ENCODE results near the gene RAET1G.
"Not testable (repeated sequence)": the region's sequence is repeated elsewhere in the genome, so short reads cannot be mapped to it uniquely, and the experiment has no call there.

Gene RAET1G

DNA sequence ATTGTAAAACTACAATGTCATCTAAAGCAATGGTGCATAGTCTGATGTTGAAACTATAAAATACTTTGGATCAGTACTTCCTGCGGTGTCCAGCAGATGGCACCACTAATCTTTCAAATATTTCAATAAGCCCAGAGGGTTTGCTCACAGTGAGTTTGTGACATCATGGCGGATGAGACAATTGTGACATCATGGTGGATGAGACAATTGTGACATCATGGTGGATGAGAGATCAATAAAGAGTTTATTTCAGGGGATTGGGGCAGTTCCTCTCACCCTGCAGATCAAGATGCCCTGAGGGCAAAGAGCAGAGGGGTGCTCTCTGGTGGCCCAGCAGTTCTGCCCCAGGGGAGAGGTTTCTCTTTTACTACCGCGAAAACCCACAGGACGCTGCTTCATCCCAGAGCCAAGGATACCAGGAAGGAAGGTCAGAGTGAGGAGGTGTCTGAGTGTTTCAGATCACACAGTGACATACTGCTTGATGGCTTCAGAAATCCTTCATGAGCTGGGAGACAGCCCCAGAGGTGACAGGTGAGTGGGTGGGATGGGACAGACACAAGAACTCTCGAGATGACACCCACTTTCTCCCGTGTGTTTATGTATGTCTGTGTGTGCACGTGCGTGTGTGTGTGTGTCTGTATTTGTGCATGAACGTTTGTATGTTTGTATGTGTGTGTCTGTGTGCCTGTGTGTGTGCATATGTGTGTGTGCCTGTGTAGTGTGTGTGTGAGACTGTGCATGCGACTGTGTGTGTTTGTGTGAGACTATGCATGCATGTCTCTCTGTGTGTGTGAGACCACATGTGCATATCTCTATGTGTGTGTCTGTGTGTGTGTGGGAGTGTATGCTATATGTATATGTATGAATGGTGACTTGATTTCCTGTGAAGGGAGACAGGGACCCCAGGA, 11.6 kb upstream of the RAET1G start:
- peak; percentile 63 for DNase-seq (ENCODE audit: low read depth)

DNA sequence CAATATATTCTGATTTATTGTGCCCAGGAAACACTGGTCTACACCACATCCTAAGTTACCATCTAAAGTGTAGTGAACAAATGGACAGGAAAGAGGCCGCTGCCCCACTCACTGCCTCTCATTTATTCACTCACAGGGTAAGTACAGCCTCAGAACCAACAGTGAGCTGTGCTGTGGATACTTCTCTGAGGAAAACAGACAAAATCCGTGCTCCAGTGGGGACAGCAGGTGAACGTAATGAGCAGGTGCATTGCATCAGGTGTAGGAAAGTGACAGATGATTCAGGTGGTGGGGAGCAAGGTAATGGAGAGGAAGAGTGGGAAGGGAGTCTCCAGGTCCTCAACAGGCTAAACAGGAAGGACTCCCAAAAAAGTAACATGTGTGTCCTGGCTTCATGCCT, 10.5 kb upstream of the RAET1G start:
- no peak for DNase-seq (ENCODE audit: low read depth)

DNA sequence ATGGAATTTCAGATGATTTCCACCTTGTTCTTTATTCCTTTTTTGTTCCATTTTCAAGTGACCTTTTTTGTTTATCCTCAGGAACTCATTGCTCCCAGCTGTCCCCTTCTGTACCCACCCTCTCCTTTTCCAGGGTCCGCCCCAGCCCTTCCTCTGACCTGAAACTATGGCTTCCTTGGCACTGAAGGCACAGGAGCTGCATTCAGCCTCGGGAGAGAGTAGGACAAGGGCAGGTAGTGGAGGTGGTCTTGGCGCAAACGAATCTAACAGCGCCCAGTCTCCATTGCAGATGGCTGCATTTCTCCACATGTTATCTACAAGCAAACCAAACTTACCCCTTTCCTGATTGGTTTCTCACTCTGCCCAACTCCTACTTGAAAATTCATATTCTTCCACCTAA, 10.1 kb upstream of the RAET1G start:
- DNase-seq (ENCODE audit: low read depth) = no peak

DNA sequence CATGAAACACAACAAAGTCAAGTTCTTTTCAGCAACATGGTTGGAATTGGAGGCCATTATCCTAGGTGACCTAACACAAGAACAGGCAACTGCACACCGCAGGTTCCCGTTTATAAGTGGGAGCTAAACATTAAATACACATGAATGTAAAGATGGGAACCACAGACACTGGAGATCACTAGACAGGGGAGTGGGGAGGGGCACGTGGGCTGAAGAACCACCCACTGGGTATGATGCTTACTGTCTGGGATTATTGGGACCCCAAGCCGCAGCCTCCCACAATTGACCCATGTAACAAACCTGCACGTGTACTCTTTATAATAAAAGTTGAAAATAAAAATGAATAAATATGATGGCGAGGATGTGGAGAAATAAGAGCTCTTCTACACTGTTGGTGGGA, 8.6 kb upstream of the RAET1G start:
- no peak for DNase-seq (ENCODE audit: low read depth)

DNA sequence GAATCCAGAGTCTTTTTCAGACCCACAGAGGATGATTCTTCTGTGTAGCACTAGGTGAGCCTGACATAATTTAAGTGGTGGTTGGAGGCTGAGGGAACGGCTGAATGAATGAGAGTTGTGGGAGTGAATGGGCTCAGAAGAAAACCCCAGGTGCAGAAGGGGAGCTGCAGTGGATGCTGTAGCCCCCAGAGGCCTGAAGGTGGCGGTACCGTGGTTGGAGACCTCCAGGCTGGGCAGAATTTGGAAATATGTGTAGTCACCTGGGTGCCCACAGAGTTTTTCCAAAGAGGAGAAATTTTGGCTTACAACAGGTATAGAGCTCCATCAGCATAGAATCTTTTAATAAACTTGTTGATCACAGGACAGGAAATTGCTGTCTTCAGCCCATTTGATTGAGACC, 6.5 kb upstream of the RAET1G start:
- DNase-seq (ENCODE audit: low read depth) = no peak

DNA sequence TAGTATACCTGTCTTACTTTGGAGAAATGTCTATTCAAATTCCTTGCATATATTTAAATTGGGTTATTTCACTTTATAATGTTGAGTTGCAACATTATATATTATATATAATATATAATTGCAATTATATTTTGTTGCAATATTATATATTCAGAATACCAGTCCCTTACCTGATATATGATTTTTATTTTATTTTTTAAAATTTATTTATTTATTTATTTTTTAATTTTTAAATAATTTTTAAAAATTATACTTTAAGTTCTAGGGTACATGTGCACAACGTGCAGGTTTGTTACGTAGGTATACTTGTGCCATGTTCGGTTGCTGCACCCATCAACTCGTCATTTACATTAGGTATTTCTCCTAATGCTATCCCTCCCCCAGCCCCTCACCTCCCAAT, 4.1 kb upstream of the RAET1G start:
- DNase-seq (ENCODE audit: low read depth) = not testable (repeated sequence)

DNA sequence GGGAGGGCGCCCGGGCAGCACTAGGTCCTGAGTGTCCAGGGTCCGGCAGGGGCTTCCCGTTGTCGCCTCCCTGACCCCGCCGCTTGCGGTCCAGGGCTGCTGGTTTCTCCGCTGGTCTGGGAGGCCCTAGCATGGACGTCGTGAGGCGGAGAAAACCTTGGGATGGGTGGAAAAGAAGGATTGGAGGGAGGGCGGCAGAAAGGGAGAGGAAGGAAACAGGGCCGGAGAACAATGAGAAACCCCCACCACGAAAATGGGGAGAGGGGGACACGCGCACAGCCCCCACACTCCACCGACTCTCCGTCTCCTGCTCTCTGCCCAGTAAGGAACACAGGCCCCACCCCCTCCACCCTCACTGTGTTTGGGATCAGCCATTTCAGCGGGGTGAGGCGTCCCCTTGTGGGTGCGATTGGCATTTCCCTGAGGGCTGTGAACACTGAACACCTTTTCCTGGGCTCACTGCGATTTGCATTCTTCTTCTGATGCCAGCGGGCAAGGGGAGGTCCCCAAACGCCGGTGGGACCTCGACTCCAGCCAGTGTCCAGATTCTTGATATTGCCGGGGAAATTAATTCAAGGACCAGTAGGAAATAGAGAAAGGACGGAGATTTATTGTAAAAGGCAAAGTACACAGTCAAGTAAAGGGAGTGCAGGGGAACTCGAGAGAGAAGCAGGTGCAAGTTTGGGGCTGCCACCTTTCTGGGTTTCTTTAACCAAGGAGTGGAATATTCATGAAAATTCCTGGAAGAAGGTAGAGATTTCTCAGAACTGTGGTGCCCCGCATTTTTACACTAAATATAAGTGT, 3.3 kb upstream of the RAET1G start:
- DNase-seq (ENCODE audit: low read depth) = peak; percentile 58

DNA sequence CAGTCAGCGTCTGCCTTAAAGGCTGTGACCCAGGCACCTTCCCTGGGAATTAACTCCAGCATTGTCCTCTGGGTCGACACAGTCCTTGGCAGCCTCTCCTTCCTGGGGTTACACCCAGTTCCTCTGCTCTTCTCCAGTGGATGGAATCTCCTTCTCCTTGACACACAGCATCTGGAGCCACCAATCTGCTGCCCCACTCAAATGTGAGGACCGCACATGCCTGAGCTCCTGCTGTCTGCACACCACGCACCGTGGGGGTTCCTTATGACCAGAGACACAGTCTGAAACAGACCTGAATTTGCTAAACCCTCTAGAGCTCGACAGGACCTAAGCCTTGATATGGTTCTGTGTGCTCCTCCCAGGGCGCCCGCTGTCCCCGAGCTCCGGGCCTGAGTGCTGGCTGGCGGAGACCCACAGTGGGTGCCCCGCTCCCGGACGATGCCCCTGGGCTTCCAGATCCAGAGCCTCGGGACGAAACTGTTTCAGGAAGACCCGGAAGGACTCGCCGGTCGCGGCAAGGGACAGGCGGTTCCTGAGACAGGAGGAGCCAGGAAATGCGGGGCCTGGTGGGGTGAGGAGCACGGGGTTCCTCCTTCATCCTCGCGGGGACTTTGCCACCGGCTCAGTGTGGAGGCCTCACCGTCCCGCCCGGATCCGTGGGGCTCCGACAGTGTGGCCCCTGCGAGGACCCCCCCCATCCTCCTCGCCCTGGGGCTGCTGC, 2.5 kb upstream of the RAET1G start:
- no peak for DNase-seq (ENCODE audit: low read depth)

DNA sequence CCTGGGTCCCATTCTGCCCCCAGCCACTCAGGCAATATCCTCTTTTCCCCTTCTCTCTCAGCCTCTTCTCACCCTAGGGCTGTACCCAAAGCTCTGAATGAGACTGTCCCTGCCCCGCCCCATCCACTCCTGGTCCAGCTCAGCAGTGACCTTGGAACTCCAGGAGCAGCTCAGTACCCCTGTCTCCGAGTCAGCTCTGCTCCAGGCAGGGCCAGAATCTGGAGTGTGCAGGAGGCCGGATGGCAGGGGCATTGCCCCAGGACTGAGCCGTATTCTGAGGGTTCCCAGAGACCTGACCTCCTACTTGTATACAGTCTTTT, 2.0 kb upstream of the RAET1G start:
- no peak for DNase-seq (ENCODE audit: low read depth)

DNA sequence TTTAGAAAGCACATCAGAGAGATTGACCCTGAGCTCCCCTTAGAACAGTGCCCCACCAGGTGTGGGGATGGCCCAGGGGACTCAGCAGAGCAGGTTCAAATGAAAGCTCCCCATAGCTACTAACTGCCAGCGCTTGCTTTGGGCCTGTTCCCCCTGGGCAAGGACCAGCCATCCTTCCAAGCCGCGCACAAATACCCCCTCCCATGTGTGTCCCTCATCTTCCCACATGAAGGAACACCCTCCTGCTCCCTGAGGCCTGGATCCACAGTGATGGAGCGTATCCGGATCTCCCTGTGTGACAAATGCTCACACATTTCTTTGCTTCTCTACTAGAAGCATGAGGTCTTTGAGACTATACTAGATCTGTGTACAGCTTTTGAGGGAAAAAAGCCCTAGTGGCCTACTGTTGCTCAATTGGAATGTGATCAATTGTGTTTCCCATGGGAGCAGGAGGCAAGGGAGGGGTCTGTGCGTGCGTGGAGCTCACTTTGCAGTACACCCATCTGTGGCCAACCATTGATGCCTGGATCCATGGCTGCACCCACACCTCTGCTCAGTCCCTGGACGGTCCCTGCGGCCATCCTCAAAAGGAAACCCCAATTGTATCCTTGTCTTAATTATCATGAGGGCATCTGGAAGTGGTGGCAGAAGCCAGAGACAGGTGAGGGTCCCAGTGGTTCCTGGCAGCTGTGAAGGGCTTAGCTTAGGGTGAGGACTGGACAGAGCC, 1.4 kb upstream of the RAET1G start:
- no peak for DNase-seq (ENCODE audit: low read depth)

DNA sequence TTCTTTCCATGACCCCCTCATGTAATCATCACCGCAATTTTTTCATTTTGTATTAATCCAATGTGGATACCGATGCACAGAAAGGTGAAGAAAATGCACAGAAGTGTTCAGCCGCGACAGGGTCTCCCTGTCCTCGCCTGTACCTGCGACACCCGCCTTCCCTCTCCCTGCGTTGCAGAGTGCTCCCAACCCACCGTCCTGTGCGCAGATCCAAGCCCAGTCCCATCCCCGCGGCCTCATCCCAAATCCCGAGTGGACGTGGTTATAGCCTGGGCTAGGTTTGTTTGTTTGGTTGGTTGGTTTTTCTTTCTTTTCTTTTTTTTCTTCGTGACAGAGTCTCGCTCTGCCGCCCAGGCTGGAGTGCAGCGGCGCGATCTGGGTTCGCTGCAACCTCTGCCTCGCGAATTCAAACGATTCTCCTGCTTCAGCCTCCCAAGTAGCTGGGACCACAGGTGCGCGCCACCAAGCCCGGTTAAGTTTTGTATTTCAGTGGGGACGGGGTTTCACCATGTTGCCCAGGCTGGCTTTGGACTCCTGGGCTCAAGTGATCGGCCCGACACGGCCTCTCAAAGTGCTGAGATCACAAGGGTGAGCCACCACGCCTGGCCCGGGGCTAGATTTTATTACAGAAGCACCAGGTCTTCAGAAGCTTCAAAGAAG, 536 bp upstream of the RAET1G start:
- no peak for DNase-seq (ENCODE audit: low read depth)

DNA sequence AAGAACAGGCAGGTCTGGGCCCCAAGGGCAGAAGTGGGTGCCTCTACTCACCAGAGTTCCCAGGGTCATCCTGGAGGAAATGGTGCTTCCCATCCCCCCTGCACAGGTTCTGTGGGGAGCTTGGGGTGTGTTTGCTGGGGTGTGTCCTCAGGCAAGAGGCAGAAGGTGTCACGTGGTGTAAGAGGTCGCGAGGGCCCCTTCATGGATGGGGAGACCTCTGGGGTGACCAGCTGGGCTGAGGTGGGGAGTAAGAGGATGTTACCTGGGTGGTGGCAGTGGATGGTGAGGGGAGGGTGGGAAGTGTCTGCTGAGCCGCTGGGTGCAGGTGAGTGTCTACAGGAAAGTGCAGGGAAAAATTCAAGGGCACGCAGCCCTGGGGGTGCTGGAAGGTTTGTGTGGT, 830 bp downstream of the RAET1G start:
- DNase-seq (ENCODE audit: low read depth) = not testable (repeated sequence)

DNA sequence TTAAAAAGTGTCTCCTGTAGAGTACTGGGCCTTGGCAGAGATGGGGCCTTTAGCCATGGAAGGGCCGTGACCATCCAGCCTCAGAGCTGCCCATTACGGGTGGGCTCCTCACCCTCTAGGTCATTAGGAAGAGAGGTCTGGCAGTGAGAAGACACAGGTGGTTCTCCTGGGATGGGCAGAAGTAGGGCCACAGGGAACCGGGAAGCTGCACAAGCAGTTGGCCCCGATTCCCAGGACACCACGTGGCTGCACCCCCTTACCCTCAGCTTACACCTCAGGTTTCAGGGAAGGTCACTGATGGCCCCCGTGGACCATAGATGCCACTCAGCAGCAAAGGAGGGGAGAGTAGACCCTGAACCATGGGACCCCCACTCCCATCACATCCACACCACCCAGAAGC, 1.6 kb downstream of the RAET1G start:
- DNase-seq (ENCODE audit: low read depth) = no peak

DNA sequence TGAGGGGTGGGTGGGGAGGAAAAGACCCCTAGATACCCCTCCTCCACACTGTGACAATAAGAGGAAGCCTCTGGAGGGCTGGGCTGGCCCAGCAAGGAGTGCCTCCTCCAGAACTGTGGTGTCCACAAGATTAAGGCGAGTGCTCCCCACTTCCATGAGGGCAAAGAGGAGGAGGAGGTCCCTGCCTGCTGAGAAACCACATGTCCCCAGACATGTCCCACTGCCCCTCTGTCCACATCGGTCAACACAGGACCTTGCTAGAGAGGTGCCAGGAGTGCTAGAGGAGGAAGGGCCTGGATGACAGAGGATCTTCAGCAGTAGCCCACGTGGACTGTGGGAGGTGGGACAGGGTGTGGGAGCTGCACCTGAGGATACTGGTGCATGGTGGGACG, 3.1 kb downstream of the RAET1G start:
- DNase-seq (ENCODE audit: low read depth) = no peak

DNA sequence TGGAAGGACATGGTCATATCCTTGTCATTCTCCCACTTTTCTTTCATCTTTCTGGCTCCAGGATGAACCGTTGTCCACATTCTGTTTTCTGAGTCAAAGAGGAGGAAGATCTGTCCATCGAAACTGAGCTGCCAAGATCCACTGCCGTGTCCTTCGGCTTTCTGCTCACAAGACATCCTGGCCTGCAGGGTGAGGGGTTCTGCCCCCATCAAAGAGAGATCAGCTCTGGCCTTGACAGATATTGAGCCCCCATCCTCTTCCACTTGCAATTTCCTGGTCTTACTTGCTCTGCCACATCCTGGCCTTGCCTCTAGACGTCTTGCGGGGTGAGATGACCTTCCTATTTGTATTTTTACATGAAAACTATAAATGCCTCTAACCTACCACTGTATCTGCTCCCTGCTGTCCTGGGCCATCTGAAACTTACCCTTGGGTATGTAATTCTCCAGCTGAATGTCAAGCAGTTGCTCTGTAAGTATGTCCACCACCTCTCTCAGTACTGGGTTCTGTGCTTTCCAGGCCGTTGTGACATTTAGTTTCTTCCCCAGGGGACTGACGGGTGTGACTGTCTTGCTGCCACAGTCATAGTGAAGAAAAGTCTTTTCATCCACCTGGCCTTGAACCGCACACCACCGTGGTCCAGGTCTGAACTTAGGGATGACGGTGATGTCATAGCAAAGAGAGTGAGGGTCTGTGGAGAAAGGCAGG, 3.6 kb downstream of the RAET1G start:
- not testable (repeated sequence) for DNase-seq (ENCODE audit: low read depth)

DNA sequence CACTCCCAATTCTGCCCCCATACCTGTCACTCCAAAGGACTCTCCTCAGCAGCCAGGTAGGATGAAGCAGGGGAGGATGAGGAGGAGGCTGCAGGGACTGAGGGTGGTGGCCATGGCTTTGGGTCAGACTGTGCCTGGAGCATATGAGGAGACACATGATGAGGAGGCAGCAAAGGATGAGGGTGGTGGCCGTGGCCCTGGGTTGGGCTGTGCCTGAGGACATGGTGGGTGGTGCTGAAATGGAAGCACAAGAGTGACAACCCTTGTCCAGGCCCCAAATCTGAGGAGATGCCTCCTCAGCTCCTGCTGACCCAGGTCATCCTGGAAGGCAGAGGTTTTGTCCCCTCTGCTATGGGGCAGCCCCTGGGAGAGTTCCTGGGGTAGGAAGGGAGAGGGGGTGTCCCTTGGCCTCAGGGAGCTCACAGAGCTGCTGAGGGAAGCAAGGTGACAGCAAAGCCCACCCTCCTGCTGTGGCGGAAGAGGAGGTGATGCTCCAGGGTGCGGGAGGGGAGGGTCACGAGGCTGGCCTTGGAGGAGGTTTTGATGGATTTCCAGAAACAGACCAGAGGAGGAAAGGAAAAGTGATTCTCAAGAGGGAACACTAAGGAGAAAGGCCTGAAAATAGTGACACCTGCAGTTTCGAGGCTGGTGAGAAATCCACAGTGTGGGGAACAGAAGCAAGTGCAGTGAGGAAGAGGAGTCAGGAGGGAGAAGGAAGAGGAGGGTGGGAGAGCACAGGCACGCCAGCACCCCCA, 4.6 kb downstream of the RAET1G start:
- no peak for DNase-seq (ENCODE audit: low read depth)

DNA sequence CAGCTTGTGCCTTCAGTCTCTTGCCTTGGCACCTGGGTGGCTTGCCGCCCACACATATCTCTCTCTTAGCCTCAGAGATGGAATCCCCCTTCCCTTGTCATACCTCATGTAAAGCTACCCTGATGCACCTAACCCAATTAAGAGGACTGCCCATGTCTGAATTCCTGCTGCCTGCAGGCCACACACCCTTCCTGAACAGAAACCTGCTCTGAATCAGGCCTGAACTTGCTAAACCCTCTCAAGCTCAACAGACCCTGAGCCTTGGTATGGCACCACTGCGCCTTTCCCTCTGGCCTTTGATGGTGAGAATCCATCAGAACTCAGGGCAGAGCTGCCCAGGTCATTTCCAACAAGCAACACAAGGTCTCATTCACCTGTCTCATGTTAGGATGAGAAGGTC, 5.2 kb downstream of the RAET1G start:
- no peak for DNase-seq (ENCODE audit: low read depth)

DNA sequence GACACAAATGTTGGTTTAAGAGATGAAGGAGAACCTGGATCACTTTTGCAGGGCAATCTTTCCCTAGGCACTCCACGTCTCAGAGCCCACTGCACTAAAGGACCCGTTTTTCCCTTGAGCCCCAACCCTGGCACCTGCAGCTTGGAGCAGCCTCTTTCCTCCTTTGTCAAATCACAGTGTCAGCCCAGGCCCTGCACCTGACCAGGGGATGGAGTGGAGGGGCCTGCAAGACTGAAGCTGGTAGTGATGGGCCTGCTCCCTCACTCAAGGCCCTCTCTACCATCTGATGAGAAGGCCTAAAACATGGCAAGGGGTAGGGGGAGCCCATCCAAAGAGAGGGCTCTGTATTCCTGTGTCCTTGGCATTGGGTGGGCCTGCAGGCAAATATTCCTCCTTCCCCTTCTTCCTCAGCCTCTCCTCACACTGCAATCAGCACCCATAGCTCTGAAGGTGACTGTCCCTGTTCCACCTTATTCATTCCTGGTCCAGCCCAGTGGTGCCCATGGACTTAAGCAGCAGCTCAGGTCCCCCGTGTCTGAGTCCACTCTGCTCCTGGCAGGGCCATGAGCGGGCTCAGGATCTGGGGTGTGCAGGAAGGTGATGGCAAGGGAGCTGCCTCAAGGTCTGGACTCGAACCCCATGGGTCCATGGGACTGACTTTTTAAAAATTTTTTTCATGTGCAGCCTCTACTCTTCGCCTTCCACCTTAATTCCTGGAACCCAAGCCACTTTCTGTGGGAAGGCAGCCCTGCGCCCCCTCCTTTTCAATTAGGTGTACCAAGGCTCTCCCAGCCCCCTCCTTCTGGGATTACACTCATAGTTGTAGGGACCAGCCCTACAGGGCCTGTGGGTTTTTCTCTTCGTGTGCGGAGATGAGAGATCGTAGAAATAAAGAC, 6.7 kb downstream of the RAET1G start:
- no peak for DNase-seq (ENCODE audit: low read depth)
